Stimulated activated CD8-positive, alpha-beta memory T cell treated with anti-CD3 and anti-CD28 coated beads, Interleukin-15, amount 100 ng/mL, for 24 hours (primary cell): ENCODE measurements around the gene MAN2A2.
"Not testable (repeated sequence)": the region's sequence is repeated elsewhere in the genome, so short reads cannot be mapped to it uniquely, and the experiment has no call there.

Experiments
- DNase-seq: peaks from one replicate; pipeline ENCODE4 v3.0.0-alpha.2; 2020; ENCODE audit warnings: low read depth

Gene MAN2A2

GRCh38 chr15:90905306-90906180 lies 2.4 kb downstream of the MAN2A2 start:
- no peak for DNase-seq

- DNase-seq: no peak
Measured at GRCh38 chr15:90906181-90906849, 3.2 kb downstream of the MAN2A2 start.

GRCh38 chr15:90907051-90907660 lies 4.1 kb downstream of the MAN2A2 start:
- no peak for DNase-seq

GRCh38 chr15:90907838-90908507 lies 4.9 kb downstream of the MAN2A2 start:
- DNase-seq: no peak

- not testable (repeated sequence) for DNase-seq
Measured at GRCh38 chr15:90909449-90909848, 6.3 kb downstream of the MAN2A2 start.

GRCh38 chr15:90909976-90910375 lies 6.9 kb downstream of the MAN2A2 start:
- DNase-seq: no peak

- DNase-seq: no peak
Measured at GRCh38 chr15:90910441-90911301, 7.6 kb downstream of the MAN2A2 start.

GRCh38 chr15:90911302-90911623 lies 8.2 kb downstream of the MAN2A2 start:
- DNase-seq: no peak

- DNase-seq: no peak
Measured at GRCh38 chr15:90911906-90912769, 9.0 kb downstream of the MAN2A2 start.

GRCh38 chr15:90912770-90913075 lies 9.6 kb downstream of the MAN2A2 start:
- DNase-seq: no peak

- no peak for DNase-seq
Measured at GRCh38 chr15:90913398-90913944, 10.4 kb downstream of the MAN2A2 start.

GRCh38 chr15:90914305-90915080 lies 11.4 kb downstream of the MAN2A2 start:
- no peak for DNase-seq

GRCh38 chr15:90915216-90915807 lies 12.2 kb downstream of the MAN2A2 start:
- DNase-seq: no peak

GRCh38 chr15:90915808-90916440 lies 12.8 kb downstream of the MAN2A2 start:
- DNase-seq: no peak

GRCh38 chr15:90916461-90916860 lies 13.4 kb downstream of the MAN2A2 start:
- DNase-seq: no peak

GRCh38 chr15:90917569-90917968 lies 14.5 kb downstream of the MAN2A2 start:
- no peak for DNase-seq

- DNase-seq: no peak
Measured at GRCh38 chr15:90918034-90918788, 15.1 kb downstream of the MAN2A2 start.

GRCh38 chr15:90918835-90919234 lies 15.7 kb downstream of the MAN2A2 start:
- DNase-seq: no peak
